GM18505 (cell line): ENCODE measurements around the gene SEC24D.
"Not testable (repeated sequence)": the region's sequence is repeated elsewhere in the genome, so short reads cannot be mapped to it uniquely, and the experiment has no call there.

Source experiments
- ATAC-seq: cut with Tn5 transposase; IDR thresholded peaks from one replicate; pipeline ENCODE4 v1.9.1; 2021; ENCODE audit not compliant: unreplicated experiment
- POLR2A ChIP-seq: IDR thresholded peaks from 4 replicates; pipeline ENCODE4 v1.6.1; 2011; ENCODE audit warnings: borderline replicate concordance; ENCODE audit not compliant: insufficient read depth, insufficient read length; ENCODE audit errors: extremely low read depth

The SEC24D gene

GRCh38 chr4:118835571-118836300 lies at the start of gene SEC24D:
Gene SEC24D, minus strand, starts transcription at chr4:118836126. Its CDS starts 2,430 bp downstream, at chr4:118833696.
- TF ChIP-seq POLR2A = peak; percentile 81
- peak; percentile 80 for ATAC-seq

GRCh38 chr4:118884716-118885115 lies 48.8 kb upstream of the SEC24D start:
- ATAC-seq = no peak

GRCh38 chr4:118883861-118884260 lies 47.9 kb upstream of the SEC24D start:
- TF ChIP-seq POLR2A = no peak
- no peak for ATAC-seq

More at GRCh38 chr4:118884716-118885115, 48.8 kb upstream of the SEC24D start:
- no peak for TF ChIP-seq POLR2A

- ATAC-seq = no peak
- no peak for TF ChIP-seq POLR2A
Measured at GRCh38 chr4:118881512-118882146, 45.7 kb upstream of the SEC24D start.

GRCh38 chr4:118879409-118879808 lies 43.5 kb upstream of the SEC24D start:
- TF ChIP-seq POLR2A = no peak
- ATAC-seq = no peak

- not testable (repeated sequence) for ATAC-seq
Measured at GRCh38 chr4:118878507-118878906, 42.6 kb upstream of the SEC24D start.

GRCh38 chr4:118877797-118878196 lies 41.9 kb upstream of the SEC24D start:
- no peak for TF ChIP-seq POLR2A
- no peak for ATAC-seq

GRCh38 chr4:118872181-118872580 lies 36.3 kb upstream of the SEC24D start:
- no peak for ATAC-seq
- no peak for TF ChIP-seq POLR2A

- ATAC-seq = no peak
- TF ChIP-seq POLR2A = no peak
Measured at GRCh38 chr4:118869808-118870342, 33.9 kb upstream of the SEC24D start.

GRCh38 chr4:118867311-118868067 lies 31.6 kb upstream of the SEC24D start:
- TF ChIP-seq POLR2A = no peak
- no peak for ATAC-seq

- TF ChIP-seq POLR2A = no peak
Measured at GRCh38 chr4:118866442-118866841, 30.5 kb upstream of the SEC24D start.

GRCh38 chr4:118865091-118865708 lies 29.3 kb upstream of the SEC24D start:
- ATAC-seq = no peak
- no peak for TF ChIP-seq POLR2A

More at GRCh38 chr4:118866442-118866841, 30.5 kb upstream of the SEC24D start:
- ATAC-seq = no peak

- TF ChIP-seq POLR2A = no peak
- no peak for ATAC-seq
Measured at GRCh38 chr4:118858779-118859178, 22.9 kb upstream of the SEC24D start.

GRCh38 chr4:118857760-118858159 lies 21.8 kb upstream of the SEC24D start:
- ATAC-seq = no peak
- no peak for TF ChIP-seq POLR2A
